GM19467 (cell line): Measurements from ENCODE around the gene LCNL1.
"Not testable (repeated sequence)": the region's sequence is repeated elsewhere in the genome, so short reads cannot be mapped to it uniquely, and the experiment has no call there.

ENCODE experiments used
- ATAC-seq: cut with Tn5 transposase; IDR thresholded peaks from one replicate; pipeline ENCODE4 v1.9.1; 2021; ENCODE audit warnings: mild to moderate bottlenecking, moderate library complexity; ENCODE audit not compliant: unreplicated experiment

The LCNL1 gene

DNA sequence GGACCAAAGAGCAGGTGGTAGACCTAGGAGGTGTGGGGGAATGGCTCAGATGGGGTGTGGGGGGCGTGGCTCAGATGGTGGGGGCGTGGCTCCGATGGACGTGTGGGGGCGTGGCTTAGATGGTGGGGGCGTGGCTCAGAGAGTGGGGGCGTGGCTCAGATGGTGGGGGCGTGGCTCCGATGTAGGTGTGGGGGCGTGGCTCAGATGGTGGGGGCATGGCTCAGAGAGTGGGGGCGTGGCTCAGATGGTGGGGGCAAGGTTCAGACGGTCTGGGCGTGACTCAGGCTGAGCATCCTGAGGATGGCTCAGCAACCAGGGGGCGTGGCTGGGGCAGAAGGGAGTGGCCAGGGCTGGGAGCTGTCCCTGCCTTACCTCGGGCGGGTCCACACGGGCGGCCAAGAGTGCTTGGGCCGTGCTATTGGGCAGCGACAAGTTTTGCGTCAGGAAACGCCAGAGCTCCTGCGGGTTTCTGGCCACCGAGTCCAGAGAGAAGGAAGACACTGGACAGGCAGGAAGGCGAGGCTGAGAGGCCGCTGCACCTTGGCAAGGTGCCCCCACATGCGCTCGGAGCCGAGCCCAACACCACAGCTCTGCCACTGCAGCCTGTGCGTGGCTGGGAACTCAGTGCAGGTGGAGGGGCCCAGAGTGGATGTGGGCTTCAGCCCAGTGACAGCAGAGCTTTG is 39.3 kb downstream of the LCNL1 start:
- ATAC-seq: no peak

DNA sequence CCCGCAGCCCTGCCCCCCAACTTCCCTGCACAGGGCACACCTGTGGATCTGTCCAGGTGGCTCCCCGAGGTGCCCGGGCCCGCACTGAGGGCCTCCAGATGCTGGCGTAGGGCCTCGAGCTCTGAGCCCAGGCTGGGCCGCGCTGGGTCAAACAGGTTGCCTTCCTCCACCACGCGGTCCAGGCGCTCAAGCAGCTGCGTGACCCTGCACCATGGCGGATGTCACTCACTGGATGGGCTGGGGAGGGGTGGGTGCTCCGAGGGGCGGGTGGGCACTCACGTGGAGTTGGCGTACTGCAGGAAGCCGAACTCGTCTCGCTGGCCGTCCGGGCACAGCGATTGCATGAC is 39.8 kb downstream of the LCNL1 start:
- ATAC-seq: no peak

GRCh38 chr9:137023157-137023556 is 40.4 kb downstream of the LCNL1 start:
- no peak for ATAC-seq

GRCh38 chr9:137023583-137023991 is 40.8 kb downstream of the LCNL1 start:
- ATAC-seq: no peak

DNA sequence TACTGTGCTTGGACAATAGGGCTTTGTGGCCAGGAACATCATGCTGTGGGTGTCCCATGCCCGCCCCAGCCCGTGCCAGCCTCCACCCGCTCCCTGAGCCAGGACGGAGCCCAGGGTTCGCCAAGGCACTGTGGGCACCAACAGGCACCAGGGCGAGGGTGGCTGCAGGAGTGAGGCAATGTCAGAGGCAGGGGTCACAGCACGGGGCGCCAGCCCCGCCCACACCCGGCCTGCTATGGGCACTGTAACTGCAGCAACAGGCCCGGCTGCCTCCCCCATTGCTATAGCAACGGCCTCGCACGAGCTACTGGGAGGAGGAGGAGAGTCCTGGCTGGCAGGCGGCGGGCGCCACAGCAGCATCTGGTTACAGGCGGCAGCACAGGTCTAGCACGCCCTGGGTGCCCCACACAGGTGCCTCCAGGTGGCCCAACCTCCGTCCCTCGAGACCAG is 42.7 kb downstream of the LCNL1 start:
- no peak for ATAC-seq

GRCh38 chr9:137026384-137026783 is 43.6 kb downstream of the LCNL1 start:
- ATAC-seq: no peak

GRCh38 chr9:137026828-137027227 is 44.0 kb downstream of the LCNL1 start:
- no peak for ATAC-seq

DNA sequence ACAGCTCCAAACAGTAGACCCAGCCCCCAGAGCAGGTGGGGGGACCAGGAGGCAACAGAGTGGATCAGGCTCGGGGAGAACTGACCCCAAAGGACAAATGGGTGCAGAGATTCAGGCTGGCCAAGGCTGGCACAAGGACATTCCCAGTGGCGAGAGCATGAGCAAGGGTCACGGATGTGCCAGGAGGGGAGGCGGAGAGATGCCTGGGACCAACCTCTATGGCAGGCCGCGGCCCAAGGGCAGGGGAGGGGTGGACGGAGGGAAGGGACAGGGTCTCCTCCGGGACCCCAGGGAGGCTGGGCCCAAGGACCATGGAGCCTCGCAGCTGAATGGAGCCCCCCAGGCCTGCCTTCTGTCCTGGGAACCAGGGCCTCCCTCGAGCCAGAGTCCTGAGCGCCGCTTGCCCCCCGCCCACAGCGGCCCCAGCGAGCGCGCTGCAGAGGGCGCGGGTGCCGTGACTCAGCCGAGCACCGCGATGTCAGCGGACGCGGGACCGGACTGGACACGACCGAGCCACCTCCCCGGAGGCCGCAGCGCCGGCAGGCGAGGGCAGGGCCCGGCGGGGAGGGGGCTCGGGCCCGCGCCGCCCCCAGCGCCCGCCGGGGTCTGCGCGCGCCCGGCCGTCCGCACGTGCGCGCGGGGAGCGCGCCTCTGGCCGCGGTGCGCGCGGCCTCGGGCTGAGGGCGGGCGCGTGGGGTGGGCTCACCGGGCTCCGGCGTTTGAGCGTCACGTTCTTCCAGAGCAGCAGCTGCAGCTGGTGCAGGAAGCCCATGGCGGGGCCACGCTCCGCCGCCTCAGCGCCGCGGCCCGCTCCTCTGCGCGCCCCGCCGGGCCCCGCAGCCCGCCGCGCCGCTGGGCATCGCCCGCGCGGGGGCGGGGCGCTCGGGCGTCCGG is 44.8 kb downstream of the LCNL1 start, which contains the start of gene ABCA2:
TSS of gene ABCA2 (minus strand) at position 869 of the 894 bp plus-strand sequence. CDS start at position 772, 97 bp downstream.
- ATAC-seq: no peak

- no peak for ATAC-seq
These were observed 45.7 kb downstream of the LCNL1 start for GRCh38 chr9:137028263-137029057.

DNA sequence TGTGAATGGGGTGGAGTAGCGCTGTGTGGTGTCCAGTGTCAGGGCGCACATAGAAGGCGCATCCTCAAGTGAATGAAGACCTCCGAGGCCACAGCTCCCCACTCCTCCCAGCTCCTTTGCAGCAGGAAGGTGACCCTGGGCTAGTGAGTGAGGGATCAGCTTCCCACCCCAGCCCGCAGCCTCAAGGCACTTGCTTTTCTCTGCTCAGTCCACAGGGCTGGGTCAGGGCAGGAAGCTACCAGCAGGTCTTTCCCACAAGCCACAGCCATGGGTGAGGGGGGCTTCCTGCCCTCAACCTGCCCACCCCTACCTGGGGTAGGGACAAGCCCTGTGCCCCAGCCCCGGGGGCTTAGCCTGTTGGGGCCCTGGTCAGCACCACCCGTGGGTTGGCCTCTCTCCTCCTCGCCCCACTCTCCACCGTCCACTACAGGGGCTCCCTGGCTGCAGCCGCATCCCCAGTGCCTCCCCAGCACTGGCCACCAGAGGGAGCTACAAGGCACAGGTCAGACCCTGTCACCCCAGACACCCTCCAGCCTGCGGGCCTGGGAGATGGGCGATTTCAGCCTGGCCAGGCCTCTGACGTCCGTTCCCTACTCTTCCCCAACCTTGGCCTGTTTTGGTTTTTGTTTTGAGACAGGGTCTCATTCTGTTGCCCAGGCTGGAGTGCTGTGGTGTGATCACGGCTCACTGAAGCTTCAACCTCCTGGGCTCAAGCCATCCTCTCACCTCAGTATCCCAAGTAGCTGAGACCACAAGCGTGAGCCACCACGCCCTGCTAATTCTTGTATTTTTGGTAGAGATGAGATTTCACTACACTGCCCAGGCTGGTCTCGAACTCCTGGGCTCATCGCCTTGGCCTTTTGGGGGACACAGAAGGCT is 46.5 kb downstream of the LCNL1 start:
- ATAC-seq: no peak

DNA sequence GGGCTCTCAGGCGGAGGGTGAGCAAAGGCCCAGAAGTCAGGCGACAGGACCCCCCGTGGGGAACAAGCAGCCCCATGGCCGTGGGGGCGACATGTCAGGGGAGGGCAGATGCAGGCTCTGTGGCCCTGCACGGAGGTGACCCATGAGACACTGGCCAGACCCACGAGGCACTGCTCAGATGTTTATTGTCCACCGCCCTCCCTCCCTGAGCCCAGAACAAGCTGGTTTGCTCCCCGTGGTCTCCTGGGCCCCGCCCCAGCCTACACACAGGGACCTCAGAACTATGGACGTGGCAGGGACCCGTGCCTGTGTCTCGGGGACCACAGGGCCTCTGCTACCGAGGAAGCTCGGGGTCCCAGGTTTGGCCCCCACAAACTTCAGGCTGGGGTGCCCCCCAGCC is 47.2 kb downstream of the LCNL1 start:
- ATAC-seq: no peak

GRCh38 chr9:137030538-137031527 is 48.0 kb downstream of the LCNL1 start:
- ATAC-seq: no peak

GRCh38 chr9:137031904-137032640 is 49.3 kb downstream of the LCNL1 start, which contains the start of gene FUT7:
FUT7 (minus strand) TSS chr9:137032088; CDS start chr9:137031991, 97 bp downstream.
- no peak for ATAC-seq

DNA sequence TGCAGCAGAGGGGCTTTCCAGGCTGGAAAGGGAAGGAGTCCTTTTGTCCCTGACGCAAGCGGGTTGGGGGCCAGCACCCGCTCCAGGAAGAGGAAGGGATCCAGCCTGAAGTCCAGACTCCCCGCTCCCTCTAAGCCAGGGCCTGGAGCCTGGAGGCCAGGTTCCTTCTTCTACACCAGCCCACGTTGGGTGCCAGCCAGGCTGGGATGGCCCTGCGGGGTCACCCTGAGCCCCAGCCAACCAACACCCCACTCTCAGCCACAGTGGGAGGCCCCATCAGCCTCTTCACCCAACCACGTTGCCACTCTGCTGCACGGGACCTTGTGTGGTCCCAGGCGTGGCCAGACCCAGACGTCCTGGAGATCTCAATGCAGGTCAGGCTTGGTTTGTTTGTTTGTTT is 50.1 kb downstream of the LCNL1 start:
- ATAC-seq: no peak

DNA sequence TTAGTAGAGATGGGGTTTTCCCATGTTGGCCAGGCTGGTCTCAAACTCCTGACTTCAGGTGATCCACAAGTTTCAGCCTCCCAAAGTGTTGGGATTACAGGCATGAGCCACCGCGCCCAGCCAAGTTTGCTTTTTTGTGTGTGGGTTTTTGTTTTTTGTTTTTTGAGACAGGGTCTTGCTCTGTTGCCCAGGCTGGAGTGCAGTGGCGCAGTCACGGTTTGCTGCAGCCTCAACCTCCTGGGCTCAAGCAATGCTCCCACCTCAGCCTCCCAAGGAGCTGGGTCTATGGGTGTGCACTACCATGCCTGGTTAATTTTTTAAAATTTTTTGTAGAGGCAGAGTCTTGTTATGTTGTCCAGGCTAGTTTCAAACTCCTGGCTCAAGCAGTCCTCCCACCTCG is 50.7 kb downstream of the LCNL1 start:
- not testable (repeated sequence) for ATAC-seq

GRCh38 chr9:137034039-137034708 is 51.4 kb downstream of the LCNL1 start:
- no peak for ATAC-seq

GRCh38 chr9:137034709-137035506 is 52.1 kb downstream of the LCNL1 start:
- no peak for ATAC-seq
